ENCODE measurements around the gene CR1L.
"Not testable (repeated sequence)": the region's sequence is repeated elsewhere in the genome, so short reads cannot be mapped to it uniquely, and the experiment has no call there.

GRCh38 chr1:207692291-207692690 lies 47.4 kb downstream of the CR1L start:
- not testable (repeated sequence) for TF ChIP-seq ZNF274 (IDR thresholded peaks at IDR 0.05; ENCODE audit: low read depth, low read length); YY1 (IDR thresholded peaks at IDR 0.05; ENCODE audit: insufficient read depth, insufficient read length)
